Measurements from ENCODE around the gene G2E3.

G2E3 gene

GRCh38 chr14:30645600-30645999 lies 86.6 kb downstream of the G2E3 start:
- Histone ChIP-seq H3K27ac (ENCODE audit: low read depth, low read length) (no peak overlapping the region), H3K9ac (ENCODE audit: low read length) (no peak overlapping the region), H3K27me3 (ENCODE audit: control insufficient read depth, insufficient read depth, low read length) (no peaks in the 10 kb centered on the region), H3K36me3 (ENCODE audit: control insufficient read depth, insufficient read depth, low read length) (peaks cover 7% of the 10 kb centered on the region), H3K4me1 (ENCODE audit: control insufficient read depth, insufficient read depth, low read length) (no peaks in the 10 kb centered on the region), H3K4me3 (ENCODE audit: low read length) (no peak overlapping the region)

GRCh38 chr14:30648471-30648870 lies 89.5 kb downstream of the G2E3 start:
- Histone ChIP-seq H3K9ac (ENCODE audit: low read length) (no peak overlapping the region), H3K36me3 (ENCODE audit: control insufficient read depth, insufficient read depth, low read length) (peaks cover 9% of the 10 kb centered on the region), H3K27me3 (ENCODE audit: control insufficient read depth, insufficient read depth, low read length) (no peaks in the 10 kb centered on the region), H3K4me1 (ENCODE audit: control insufficient read depth, insufficient read depth, low read length) (no peaks in the 10 kb centered on the region), H3K27ac (ENCODE audit: low read depth, low read length) (no peak overlapping the region), H3K4me3 (ENCODE audit: low read length) (no peak overlapping the region)

GRCh38 chr14:30651937-30652336 lies 93.0 kb downstream of the G2E3 start:
- Histone ChIP-seq H3K4me3 (ENCODE audit: low read length) (no peak overlapping the region), H3K27ac (ENCODE audit: low read depth, low read length) (no peak overlapping the region), H3K4me1 (ENCODE audit: control insufficient read depth, insufficient read depth, low read length) (no peaks in the 10 kb centered on the region), H3K9ac (ENCODE audit: low read length) (no peak overlapping the region), H3K27me3 (ENCODE audit: control insufficient read depth, insufficient read depth, low read length) (no peaks in the 10 kb centered on the region), H3K36me3 (ENCODE audit: control insufficient read depth, insufficient read depth, low read length) (peaks cover 12% of the 10 kb centered on the region)

GRCh38 chr14:30655124-30655523 lies 96.2 kb downstream of the G2E3 start:
- Histone ChIP-seq H3K27me3 (ENCODE audit: control insufficient read depth, insufficient read depth, low read length) (no peaks in the 10 kb centered on the region), H3K36me3 (ENCODE audit: control insufficient read depth, insufficient read depth, low read length) (peaks cover 12% of the 10 kb centered on the region), H3K4me3 (ENCODE audit: low read length) (no peak overlapping the region), H3K9ac (ENCODE audit: low read length) (no peak overlapping the region), H3K27ac (ENCODE audit: low read depth, low read length) (no peak overlapping the region), H3K4me1 (ENCODE audit: control insufficient read depth, insufficient read depth, low read length) (no peaks in the 10 kb centered on the region)

GRCh38 chr14:30655658-30656057 lies 96.7 kb downstream of the G2E3 start:
- H3K4me3 ChIP-seq (ENCODE audit: low read length), result no peak overlapping the region
- H3K36me3 ChIP-seq (ENCODE audit: control insufficient read depth, insufficient read depth, low read length), result peaks cover 12% of the 10 kb centered on the region
- no peaks in the 10 kb centered on the region for H3K27me3 ChIP-seq (ENCODE audit: control insufficient read depth, insufficient read depth, low read length)
- H3K27ac ChIP-seq (ENCODE audit: low read depth, low read length), result no peak overlapping the region
- H3K9ac ChIP-seq (ENCODE audit: low read length), result no peak overlapping the region
- no peaks in the 10 kb centered on the region for H3K4me1 ChIP-seq (ENCODE audit: control insufficient read depth, insufficient read depth, low read length)

- Histone ChIP-seq H3K27ac (ENCODE audit: low read depth, low read length) (no peak overlapping the region), H3K27me3 (ENCODE audit: control insufficient read depth, insufficient read depth, low read length) (no peaks in the 10 kb centered on the region), H3K36me3 (ENCODE audit: control insufficient read depth, insufficient read depth, low read length) (peaks cover 12% of the 10 kb centered on the region), H3K9ac (ENCODE audit: low read length) (no peak overlapping the region), H3K4me1 (ENCODE audit: control insufficient read depth, insufficient read depth, low read length) (no peaks in the 10 kb centered on the region), H3K4me3 (ENCODE audit: low read length) (no peak overlapping the region)
These were observed 97.3 kb downstream of the G2E3 start for GRCh38 chr14:30656190-30656632.

- Histone ChIP-seq H3K36me3 (ENCODE audit: control insufficient read depth, insufficient read depth, low read length) (peaks cover 11% of the 10 kb centered on the region), H3K27me3 (ENCODE audit: control insufficient read depth, insufficient read depth, low read length) (no peaks in the 10 kb centered on the region), H3K27ac (ENCODE audit: low read depth, low read length) (no peak overlapping the region), H3K9ac (ENCODE audit: low read length) (no peak overlapping the region), H3K4me1 (ENCODE audit: control insufficient read depth, insufficient read depth, low read length) (no peaks in the 10 kb centered on the region), H3K4me3 (ENCODE audit: low read length) (no peak overlapping the region)
These were observed 98.1 kb downstream of the G2E3 start for GRCh38 chr14:30657050-30657449.

- peaks cover 9% of the 10 kb centered on the region for H3K36me3 ChIP-seq (ENCODE audit: control insufficient read depth, insufficient read depth, low read length)
- no peaks in the 10 kb centered on the region for H3K27me3 ChIP-seq (ENCODE audit: control insufficient read depth, insufficient read depth, low read length)
- H3K4me3 ChIP-seq (ENCODE audit: low read length), result no peak overlapping the region
- H3K4me1 ChIP-seq (ENCODE audit: control insufficient read depth, insufficient read depth, low read length), result no peaks in the 10 kb centered on the region
- H3K9ac ChIP-seq (ENCODE audit: low read length), result no peak overlapping the region
- H3K27ac ChIP-seq (ENCODE audit: low read depth, low read length), result no peak overlapping the region
These were observed 98.7 kb downstream of the G2E3 start for GRCh38 chr14:30657606-30658163.

GRCh38 chr14:30658645-30659044 lies 99.7 kb downstream of the G2E3 start:
- Histone ChIP-seq H3K9ac (ENCODE audit: low read length) (no peak overlapping the region), H3K4me1 (ENCODE audit: control insufficient read depth, insufficient read depth, low read length) (no peaks in the 10 kb centered on the region), H3K27me3 (ENCODE audit: control insufficient read depth, insufficient read depth, low read length) (no peaks in the 10 kb centered on the region), H3K4me3 (ENCODE audit: low read length) (no peak overlapping the region), H3K36me3 (ENCODE audit: control insufficient read depth, insufficient read depth, low read length) (peaks cover 9% of the 10 kb centered on the region), H3K27ac (ENCODE audit: low read depth, low read length) (no peak overlapping the region)

GRCh38 chr14:30669594-30669993 lies 110.6 kb downstream of the G2E3 start:
- H3K27me3 ChIP-seq (ENCODE audit: control insufficient read depth, insufficient read depth, low read length), result no peaks in the 10 kb centered on the region
- H3K36me3 ChIP-seq (ENCODE audit: control insufficient read depth, insufficient read depth, low read length), result peaks cover 4% of the 10 kb centered on the region
- H3K4me1 ChIP-seq (ENCODE audit: control insufficient read depth, insufficient read depth, low read length), result no peaks in the 10 kb centered on the region
- H3K9ac ChIP-seq (ENCODE audit: low read length), result no peak overlapping the region
- no peak overlapping the region for H3K27ac ChIP-seq (ENCODE audit: low read depth, low read length)
- H3K4me3 ChIP-seq (ENCODE audit: low read length), result no peak overlapping the region
